WTC11 (cell line): Measurements from ENCODE around the gene SPINK1. TPM values are rescaled to one million over a fixed set of nuclear protein-coding genes. Genes with fewer than 3 reads are reported as not detected.
A peak's percentile ranks its signal among the peaks of the same experiment; 100 is the strongest.

Experiments
- ATAC-seq: fragments of 200-7000 bp; cut with Tn5 transposase; 2 replicates; pipeline ENCODE4 v1.10.0; 2021; ENCODE audit warnings: mild to moderate bottlenecking, moderate library complexity
- CTCF ChIA-PET: fragments of 300-600 bp; sonication (Branson Sonifier 250); formaldehyde crosslinking; loops from one replicate; lab custom pipeline; 2021; ENCODE audit warnings: antibody characterized with exemption; lab: Charles Lee
- POLR2A ChIA-PET: fragments of 350-600 bp; sonication (Branson Sonifier 250); formaldehyde crosslinking; loops from one replicate; lab custom pipeline; 2021; ENCODE audit warnings: antibody characterized with exemption; lab: Charles Lee
- DNase-seq: peaks from one replicate; pipeline ENCODE4 v3.0.0; 2021; ENCODE audit warnings: low spot score
- H3K27ac Mint-ChIP-seq: 2 replicates; pipeline ENCODE4 v1.8.0; 2021; ENCODE audit warnings: mixed read lengths
- H3K27me3 Mint-ChIP-seq: 2 replicates; pipeline ENCODE4 v1.8.0; 2021; ENCODE audit warnings: low read depth, mild to moderate bottlenecking, moderate library complexity, mixed read lengths
- H3K36me3 Mint-ChIP-seq: 2 replicates; pipeline ENCODE4 v1.8.0; 2021; ENCODE audit warnings: mixed read lengths
- H3K4me1 Mint-ChIP-seq: 2 replicates; pipeline ENCODE4 v1.8.0; 2022; ENCODE audit warnings: mixed read lengths
- H3K4me3 Mint-ChIP-seq: 2 replicates; pipeline ENCODE4 v1.8.0; 2021; ENCODE audit warnings: mild to moderate bottlenecking, moderate library complexity, mixed read lengths
- H3K9me3 Mint-ChIP-seq: 2 replicates; pipeline ENCODE4 v1.8.0; 2021; ENCODE audit warnings: mixed read lengths
- AR ChIP-seq: fragments of 250-450 bp; sonication (Bioruptor Pico); IDR thresholded peaks from 2 replicates; pipeline ENCODE4 v1.9.0; 2021; ENCODE audit warnings: mild to moderate bottlenecking
- CREM ChIP-seq: sonication (generic); formaldehyde crosslinking; IDR thresholded peaks from 2 replicates; pipeline ENCODE4 v1.8.1; 2022; ENCODE audit warnings: mild to moderate bottlenecking, missing genetic modification reagents, moderate library complexity
- FOXP1 ChIP-seq: sonication (generic); formaldehyde crosslinking; IDR thresholded peaks from 2 replicates; pipeline ENCODE4 v1.8.0; 2022; ENCODE audit warnings: missing genetic modification reagents, mild to moderate bottlenecking, moderate library complexity, borderline replicate concordance
- IRF2 ChIP-seq: sonication (generic); formaldehyde crosslinking; IDR thresholded peaks from 2 replicates; pipeline ENCODE4 v1.8.0; 2022; ENCODE audit warnings: low read depth, missing genetic modification reagents, borderline replicate concordance
- SP1 ChIP-seq: sonication (generic); formaldehyde crosslinking; conservative IDR thresholded peaks from 2 replicates; pipeline ENCODE4 v1.8.1; 2022; ENCODE audit warnings: missing genetic modification reagents
- TEAD1 ChIP-seq: sonication (generic); formaldehyde crosslinking; IDR thresholded peaks from 2 replicates; pipeline ENCODE4 v1.8.0; 2022; ENCODE audit warnings: mild to moderate bottlenecking, missing genetic modification reagents
- ZNF121 ChIP-seq: sonication (generic); formaldehyde crosslinking; IDR thresholded peaks from 2 replicates; pipeline ENCODE4 v1.8.0; 2023; ENCODE audit warnings: missing genetic modification reagents
- ZNF263 ChIP-seq: sonication (generic); formaldehyde crosslinking; IDR thresholded peaks from 2 replicates; pipeline ENCODE4 v1.8.1; 2022; ENCODE audit warnings: low read depth, mild to moderate bottlenecking, moderate library complexity, missing genetic modification reagents
- total RNA-seq: library from RNA; stranded (reverse); gene quantifications from 3 replicates; pipeline ENCODE4 v1.2.3, GENCODE V29; 2021
- TF ChIP-seq, protein P1 (sequence below): sonication (generic); formaldehyde crosslinking; conservative IDR thresholded peaks from 2 replicates; pipeline ENCODE4 v1.8.1; 2023; ENCODE audit warnings: mild to moderate bottlenecking, low read depth, missing genetic modification reagents, moderate library complexity
- TF ChIP-seq, protein P2 (sequence below): fragments of 250-450 bp; sonication (Bioruptor Pico); IDR thresholded peaks from 2 replicates; pipeline ENCODE4 v1.9.0; 2021; ENCODE audit warnings: mild to moderate bottlenecking
- TF ChIP-seq, protein P3 (sequence below): sonication (generic); formaldehyde crosslinking; IDR thresholded peaks from 2 replicates; pipeline ENCODE4 v1.8.0; 2022; ENCODE audit warnings: mild to moderate bottlenecking, missing genetic modification reagents
- TF ChIP-seq, protein P4 (sequence below): sonication (generic); formaldehyde crosslinking; conservative IDR thresholded peaks from 2 replicates; pipeline ENCODE4 v1.8.1; 2022; ENCODE audit warnings: mild to moderate bottlenecking, missing genetic modification reagents
- TF ChIP-seq, protein P5 (sequence below): sonication (generic); formaldehyde crosslinking; IDR thresholded peaks from 2 replicates; pipeline ENCODE4 v1.8.0; 2022; ENCODE audit warnings: mild to moderate bottlenecking, missing genetic modification reagents
- TF ChIP-seq, protein P6 (sequence below): fragments of 250-450 bp; sonication (Bioruptor Pico); conservative IDR thresholded peaks from 2 replicates; pipeline ENCODE4 v1.9.0; 2021; ENCODE audit warnings: mild to moderate bottlenecking

Gene SPINK1
- total RNA-seq, 1 experiment from 2014 or later, result 5.4 TPM

DNA sequence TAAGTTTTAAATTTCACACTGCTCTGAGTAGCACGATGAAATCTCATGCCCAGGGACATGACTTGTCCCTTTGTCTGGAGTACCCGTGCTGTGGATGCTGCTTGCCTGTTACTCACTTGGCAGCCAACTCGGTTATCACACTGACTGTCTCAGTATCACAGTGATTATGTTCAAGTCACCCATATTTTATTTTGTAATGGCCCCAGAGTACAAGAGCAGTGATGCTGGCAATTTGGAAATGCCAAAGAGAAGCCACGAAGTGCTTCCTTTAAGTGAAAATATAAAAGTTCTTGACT lies 24.3 kb upstream of the SPINK1 start (continued):
- TF ChIP-seq AR (CRISPR knock-in tag) (peak; percentile 75; the same call in 1 of the 2 replicates), SP1 (no peak), FOXP1 (CRISPR knock-in tag) (no peak), ZNF121 (CRISPR knock-in tag) (no peak), IRF2 (CRISPR knock-in tag) (no peak), ZNF263 (CRISPR knock-in tag) (no peak), CREM (CRISPR knock-in tag) (no peak), TEAD1 (no peak)
- TF ChIP-seq, protein P1, sequence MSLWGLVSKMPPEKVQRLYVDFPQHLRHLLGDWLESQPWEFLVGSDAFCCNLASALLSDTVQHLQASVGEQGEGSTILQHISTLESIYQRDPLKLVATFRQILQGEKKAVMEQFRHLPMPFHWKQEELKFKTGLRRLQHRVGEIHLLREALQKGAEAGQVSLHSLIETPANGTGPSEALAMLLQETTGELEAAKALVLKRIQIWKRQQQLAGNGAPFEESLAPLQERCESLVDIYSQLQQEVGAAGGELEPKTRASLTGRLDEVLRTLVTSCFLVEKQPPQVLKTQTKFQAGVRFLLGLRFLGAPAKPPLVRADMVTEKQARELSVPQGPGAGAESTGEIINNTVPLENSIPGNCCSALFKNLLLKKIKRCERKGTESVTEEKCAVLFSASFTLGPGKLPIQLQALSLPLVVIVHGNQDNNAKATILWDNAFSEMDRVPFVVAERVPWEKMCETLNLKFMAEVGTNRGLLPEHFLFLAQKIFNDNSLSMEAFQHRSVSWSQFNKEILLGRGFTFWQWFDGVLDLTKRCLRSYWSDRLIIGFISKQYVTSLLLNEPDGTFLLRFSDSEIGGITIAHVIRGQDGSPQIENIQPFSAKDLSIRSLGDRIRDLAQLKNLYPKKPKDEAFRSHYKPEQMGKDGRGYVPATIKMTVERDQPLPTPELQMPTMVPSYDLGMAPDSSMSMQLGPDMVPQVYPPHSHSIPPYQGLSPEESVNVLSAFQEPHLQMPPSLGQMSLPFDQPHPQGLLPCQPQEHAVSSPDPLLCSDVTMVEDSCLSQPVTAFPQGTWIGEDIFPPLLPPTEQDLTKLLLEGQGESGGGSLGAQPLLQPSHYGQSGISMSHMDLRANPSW, result no peak
- TF ChIP-seq, protein P2, sequence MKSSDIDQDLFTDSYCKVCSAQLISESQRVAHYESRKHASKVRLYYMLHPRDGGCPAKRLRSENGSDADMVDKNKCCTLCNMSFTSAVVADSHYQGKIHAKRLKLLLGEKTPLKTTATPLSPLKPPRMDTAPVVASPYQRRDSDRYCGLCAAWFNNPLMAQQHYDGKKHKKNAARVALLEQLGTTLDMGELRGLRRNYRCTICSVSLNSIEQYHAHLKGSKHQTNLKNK (CRISPR knock-in tag), result 0 out of 2 replicates have a peak, but pooled peaks have one; percentile 72
- TF ChIP-seq, protein P3, sequence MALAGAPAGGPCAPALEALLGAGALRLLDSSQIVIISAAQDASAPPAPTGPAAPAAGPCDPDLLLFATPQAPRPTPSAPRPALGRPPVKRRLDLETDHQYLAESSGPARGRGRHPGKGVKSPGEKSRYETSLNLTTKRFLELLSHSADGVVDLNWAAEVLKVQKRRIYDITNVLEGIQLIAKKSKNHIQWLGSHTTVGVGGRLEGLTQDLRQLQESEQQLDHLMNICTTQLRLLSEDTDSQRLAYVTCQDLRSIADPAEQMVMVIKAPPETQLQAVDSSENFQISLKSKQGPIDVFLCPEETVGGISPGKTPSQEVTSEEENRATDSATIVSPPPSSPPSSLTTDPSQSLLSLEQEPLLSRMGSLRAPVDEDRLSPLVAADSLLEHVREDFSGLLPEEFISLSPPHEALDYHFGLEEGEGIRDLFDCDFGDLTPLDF (CRISPR knock-in tag), result no peak
- TF ChIP-seq, protein P4, sequence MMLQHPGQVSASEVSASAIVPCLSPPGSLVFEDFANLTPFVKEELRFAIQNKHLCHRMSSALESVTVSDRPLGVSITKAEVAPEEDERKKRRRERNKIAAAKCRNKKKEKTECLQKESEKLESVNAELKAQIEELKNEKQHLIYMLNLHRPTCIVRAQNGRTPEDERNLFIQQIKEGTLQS (CRISPR knock-in tag), result no peak

DNA sequence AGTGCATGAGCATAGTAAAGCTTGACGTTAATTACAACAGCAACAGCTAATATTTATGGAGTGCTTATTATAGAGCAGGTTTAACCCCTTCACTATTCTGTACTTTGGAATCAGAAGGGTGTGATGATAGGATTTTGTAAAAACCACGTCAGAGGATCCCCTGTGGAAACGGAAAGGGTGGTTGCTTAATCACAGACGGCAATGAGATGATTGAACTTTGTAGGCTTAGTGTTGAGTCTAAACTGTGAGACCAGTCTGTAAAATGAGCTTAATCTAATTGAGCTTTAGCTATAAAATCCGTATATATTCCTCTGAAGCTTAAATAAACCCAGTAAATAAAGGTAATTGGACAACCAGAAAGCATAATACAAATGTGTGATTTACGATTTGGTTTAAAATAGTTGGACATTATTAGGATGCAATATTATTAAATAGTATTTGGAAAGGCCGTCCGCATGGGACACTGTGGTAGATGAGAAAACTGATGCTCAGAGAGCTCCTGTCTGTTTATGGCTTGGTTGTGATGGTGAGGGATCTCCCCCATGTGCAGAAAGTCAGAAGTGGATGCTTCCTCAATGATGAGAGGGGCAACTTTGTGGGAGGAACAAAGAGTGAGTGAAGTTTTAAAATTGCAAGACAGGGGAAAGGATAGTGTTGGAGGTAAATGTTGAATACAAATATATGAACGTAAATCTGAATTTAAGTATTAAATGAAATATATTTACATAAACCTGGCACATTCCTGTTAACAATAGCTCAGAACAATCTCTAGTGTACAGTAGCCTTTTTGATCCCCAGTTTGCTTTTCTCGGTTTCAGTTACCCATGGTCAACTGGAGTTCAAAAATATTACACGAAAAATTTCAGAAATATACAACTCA lies 23.7 kb upstream of the SPINK1 start:
- no peaks in the 10 kb centered on the region for H3K36me3 Mint-ChIP-seq
- peaks cover 3% of the 10 kb centered on the region for H3K27me3 Mint-ChIP-seq
- H3K4me3 Mint-ChIP-seq, result no peak overlapping the region
- POLR2A ChIA-PET, result interaction anchor here (0.9 to 1.5 kb wide), 2 partner anchors 14 to 19 kb away, joined by 3 read pairs; no protein-coding TSS in a partner anchor
- peaks cover 59% of the 10 kb centered on the region for H3K4me1 Mint-ChIP-seq
- ATAC-seq, result no peak
- TF ChIP-seq, protein P5, sequence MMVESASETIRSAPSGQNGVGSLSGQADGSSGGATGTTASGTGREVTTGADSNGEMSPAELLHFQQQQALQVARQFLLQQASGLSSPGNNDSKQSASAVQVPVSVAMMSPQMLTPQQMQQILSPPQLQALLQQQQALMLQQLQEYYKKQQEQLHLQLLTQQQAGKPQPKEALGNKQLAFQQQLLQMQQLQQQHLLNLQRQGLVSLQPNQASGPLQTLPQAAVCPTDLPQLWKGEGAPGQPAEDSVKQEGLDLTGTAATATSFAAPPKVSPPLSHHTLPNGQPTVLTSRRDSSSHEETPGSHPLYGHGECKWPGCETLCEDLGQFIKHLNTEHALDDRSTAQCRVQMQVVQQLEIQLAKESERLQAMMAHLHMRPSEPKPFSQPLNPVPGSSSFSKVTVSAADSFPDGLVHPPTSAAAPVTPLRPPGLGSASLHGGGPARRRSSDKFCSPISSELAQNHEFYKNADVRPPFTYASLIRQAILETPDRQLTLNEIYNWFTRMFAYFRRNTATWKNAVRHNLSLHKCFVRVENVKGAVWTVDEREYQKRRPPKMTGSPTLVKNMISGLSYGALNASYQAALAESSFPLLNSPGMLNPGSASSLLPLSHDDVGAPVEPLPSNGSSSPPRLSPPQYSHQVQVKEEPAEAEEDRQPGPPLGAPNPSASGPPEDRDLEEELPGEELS, result no peak
- TF ChIP-seq, protein P6, sequence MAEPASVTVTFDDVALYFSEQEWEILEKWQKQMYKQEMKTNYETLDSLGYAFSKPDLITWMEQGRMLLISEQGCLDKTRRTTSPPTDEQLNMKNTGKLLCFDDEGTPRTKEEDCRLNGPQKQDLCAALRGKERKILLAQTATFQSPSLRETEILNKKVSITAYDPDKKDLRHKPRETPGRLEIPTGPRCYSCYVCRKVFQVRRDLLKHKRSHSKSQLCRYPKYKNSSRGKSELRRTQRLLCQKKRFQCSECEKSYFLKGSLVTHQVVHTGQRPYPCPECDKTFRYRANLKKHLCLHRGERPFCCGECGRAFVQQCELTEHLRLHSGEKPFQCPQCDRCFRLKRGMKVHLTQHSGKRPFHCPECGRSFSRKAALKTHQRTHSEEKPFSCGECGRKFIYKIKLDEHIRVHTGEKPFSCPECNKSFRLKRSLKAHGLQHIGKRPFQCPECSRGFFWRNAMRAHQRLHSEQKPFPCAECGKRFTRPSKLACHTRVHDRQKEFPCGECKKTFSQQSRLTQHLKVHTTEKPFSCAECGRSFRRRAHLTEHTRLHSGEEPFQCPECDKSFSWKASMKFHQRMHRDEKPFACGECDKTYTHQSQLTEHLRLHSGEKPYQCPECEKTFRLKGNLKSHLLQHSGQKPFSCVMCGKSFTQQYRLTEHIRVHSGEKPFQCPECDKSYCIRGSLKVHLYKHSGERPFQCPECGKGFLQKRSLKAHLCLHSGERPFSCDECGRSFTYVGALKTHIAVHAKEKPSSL (CRISPR knock-in tag), result no peak
- TF ChIP-seq, protein P3 (CRISPR knock-in tag), result no peak
- DNase-seq, result no peak
- peaks cover 4% of the 10 kb centered on the region; the same call in 1 of the 2 replicates for H3K9me3 Mint-ChIP-seq
- CTCF ChIA-PET, result interaction anchor here (1.1 to 1.4 kb wide), 3 partner anchors 11 to 227 kb away, joined by 3 to 4 read pairs (median 3); no protein-coding TSS in a partner anchor
- peak overlapping the region; percentile 69; the same call in 1 of the 2 replicates for H3K27ac Mint-ChIP-seq
